ENCODE measurements around the gene LTB. TPM values are rescaled to one million over a fixed set of nuclear protein-coding genes. Genes with fewer than 3 reads are reported as not detected.
A peak's percentile ranks its signal among the peaks of the same experiment; 100 is the strongest.

LTB gene
- total RNA-seq, 1 donor from 2014 or later: 11.8 TPM

DNA sequence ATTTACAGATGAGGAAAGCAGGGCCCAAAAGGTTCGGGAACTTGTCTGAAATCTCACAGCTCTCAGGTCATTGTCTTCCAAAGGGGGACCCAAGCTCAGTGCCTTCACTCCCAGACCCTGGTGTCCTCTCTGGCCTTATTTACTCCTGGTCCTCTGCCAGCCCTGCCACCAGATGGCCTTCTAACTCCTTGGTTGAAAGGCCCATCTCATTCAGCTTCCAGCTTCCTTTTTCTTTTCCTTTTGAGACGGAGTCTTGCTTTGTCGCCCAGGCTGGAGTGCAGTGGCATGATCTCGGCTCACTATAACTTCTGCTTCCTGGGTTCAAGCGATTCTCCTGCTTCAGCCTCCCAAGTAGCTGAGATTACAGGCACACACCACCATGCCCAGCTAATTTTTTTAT lies 30.9 kb downstream of the LTB start:
- peak; percentile 40 to 86 for DNase-seq (ENCODE audit: low read depth in 2 of 2)

DNA sequence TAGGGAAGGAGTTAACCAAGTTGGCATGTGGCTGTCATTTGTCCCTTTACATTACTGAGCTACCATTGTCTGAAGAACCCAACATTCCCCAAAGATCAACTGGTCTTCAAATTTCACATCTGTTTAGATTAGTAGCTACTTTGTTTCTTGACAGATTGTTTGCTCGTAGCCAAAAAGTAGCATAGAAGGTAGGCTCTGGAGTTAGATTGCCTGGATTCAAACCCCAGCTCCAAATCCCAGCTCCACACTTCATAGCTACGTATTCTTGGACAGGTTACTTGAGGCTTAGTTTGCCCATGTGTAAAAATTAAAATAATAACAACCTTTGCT lies 33.7 kb downstream of the LTB start:
- DNase-seq (ENCODE audit: low read depth in 2 of 2): no peak

DNA sequence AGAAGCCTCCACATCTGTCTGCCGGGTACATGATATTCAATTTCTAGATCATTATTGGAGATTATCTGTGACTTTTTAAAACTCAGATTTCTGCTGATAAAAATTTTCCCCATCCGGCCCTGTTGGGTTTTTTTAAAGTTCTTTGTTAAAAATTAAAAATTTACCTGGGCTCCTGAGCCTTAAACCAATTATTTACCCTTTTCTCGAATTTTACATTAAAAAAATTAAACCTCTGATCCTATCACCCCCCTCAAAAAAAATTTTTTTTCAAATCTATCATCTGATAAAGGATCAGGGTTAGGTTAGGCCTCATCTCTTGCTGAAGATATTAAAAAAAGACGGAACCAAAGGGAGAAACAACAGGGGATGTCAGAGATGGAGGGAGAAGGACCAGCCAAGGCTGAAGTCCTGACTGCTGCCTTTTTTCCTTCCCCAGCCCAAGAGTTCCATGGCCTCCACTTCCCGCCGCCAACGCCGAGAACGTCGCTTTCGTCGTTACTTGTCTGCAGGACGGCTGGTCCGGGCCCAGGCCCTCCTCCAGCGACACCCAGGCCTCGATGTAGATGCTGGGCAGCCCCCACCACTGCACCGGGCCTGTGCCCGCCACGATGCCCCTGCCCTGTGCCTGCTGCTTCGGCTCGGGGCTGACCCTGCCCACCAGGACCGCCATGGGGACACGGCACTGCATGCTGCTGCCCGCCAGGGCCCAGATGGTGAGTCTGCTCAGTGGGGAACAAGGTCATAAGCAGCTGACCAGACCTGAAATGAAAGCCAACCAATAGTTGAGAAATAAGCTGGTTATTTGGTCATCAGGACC lies 34.3 kb downstream of the LTB start:
- DNase-seq (ENCODE audit: low read depth in 2 of 2): no peak

DNA sequence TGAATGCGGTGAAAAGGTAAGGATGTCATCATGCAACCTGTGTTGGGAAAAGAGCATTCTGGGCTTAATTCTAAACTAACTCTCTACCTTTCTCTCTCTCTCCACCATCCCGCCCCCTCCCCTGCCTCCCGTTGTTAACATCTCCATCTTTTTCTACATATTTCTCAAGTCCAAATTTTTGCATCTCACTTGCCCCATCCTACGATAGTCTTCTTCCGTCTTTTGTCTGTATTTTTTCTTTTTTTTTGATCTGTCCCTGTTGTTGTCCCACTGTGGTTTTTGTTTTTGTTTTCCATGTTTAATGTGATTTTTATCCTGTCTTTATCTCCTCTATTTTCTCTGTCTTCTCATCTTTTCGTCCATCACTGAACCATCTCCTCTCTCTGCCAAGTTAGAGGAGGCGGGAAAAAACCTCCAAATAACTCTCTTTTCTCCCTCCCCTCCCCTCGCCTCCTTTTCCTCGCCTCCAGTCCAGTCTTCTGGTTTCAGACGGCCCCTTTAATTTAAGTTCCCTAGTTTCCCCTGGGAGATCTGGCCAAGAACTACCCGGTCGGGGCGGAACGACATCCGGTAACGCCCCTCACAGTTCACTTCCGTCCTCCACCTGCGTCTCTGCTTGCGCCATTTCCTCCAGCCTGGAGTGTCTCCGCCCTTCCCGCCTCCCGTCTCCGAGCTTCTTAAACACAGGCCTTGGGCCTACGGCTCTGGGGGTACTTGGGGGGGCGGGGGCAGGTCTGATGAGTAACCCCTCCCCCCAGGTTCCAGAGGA lies 35.1 kb downstream of the LTB start, which contains the start of gene NFKBIL1:
Gene NFKBIL1 (plus strand): TSS at position 651 of the 769 bp plus-strand sequence. CDS start 87 bp downstream, at position 738.
- peak; percentile 60 to 95 for DNase-seq (ENCODE audit: low read depth in 2 of 2)

DNA sequence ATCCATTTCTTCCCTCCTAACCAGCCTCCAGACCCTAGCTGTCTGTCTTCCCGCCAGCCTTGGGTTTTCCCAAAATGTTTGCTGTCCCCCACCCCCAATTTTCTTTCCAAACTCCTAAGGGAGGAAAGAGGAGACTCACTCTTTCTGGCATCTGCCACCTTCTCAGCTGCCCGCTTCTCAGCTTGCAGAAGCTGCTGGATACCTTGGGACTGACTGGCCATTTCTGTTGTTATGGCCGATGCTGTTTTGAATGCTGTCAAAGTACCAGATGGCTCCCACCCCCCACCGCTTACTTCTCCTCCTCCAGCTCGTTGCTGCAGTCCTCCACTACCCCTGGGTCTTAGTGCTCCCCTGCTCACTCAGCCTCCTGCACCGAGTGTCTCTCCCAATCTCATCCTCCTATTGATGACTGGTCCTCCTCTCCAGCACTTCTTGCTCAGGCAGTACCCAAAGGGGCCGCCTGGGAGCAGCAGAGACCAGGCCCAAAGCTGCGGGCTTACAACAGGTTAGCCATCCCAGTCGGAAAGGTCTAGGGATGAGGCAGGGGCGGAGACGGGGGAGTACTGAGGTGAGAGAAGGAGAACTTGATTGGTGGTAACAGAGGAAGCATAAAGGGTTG lies 35.8 kb downstream of the LTB start, which contains the start of gene ATP6V1G2:
Gene ATP6V1G2 (minus strand): TSS at position 270 of the 619 bp plus-strand sequence. CDS start 49 bp downstream, at position 221.
- peak; percentile 76 to 89 for DNase-seq (ENCODE audit: low read depth in 2 of 2)

DNA sequence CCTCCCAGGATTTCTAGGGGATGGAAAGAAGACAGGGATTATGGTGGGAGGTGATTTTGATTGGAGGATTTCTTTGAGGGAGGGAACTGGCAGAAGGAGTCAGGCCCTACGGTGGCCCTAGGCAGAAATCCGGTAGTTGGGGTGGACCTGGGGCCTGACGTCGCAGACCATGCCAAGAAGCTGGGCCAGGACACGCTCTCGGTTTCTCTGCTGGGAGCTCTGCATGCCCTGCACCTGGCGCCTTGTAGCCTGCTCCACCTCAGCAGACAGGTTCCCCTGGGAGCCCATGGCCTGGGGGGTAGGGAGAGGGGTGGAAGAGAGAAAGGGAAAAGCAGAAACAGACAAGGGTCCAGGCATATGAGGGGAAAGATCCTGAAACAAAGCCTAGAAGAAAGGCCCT lies 36.9 kb downstream of the LTB start:
- no peak for DNase-seq (ENCODE audit: low read depth in 2 of 2)

DNA sequence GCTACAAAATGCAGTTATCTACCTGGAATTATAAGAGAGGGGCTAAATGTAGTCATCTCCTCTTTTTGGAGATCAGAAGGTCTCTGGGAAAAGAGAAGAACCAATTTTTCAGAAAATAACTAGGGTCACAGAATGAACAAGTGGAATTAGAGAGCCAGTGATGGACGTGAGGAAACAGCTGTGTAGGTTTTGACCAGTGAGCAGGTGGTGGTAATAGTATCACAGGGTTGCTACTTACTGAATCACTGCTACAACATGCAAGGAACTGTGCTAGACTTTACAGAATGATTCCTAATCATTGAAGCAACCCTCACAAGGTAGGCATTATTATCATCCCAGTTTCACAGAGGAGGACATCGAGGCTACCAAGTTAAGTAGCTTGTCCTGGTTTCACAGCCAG lies 37.5 kb downstream of the LTB start:
- DNase-seq (ENCODE audit: low read depth in 2 of 2): no peak

DNA sequence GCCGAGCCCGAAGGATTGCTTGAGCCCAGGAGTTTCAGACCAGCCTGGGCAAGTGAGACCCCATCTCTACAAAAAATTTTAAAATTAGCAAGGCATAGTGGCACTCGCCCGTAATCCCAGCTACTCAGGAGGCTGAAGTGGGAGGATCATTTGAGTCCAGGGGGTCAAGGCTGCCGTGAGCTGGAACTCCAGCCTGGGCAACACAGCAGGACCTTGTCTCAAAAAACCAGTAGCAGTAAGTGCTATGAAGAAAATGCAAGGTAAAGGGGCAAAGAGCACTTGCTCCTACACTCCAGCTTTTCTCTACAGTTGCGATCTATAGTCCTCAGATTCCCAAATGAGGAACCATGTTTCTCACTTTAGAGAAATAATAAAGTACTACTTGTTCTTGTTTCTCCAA lies 38.6 kb downstream of the LTB start:
- DNase-seq (ENCODE audit: low read depth in 2 of 2): no peak

DNA sequence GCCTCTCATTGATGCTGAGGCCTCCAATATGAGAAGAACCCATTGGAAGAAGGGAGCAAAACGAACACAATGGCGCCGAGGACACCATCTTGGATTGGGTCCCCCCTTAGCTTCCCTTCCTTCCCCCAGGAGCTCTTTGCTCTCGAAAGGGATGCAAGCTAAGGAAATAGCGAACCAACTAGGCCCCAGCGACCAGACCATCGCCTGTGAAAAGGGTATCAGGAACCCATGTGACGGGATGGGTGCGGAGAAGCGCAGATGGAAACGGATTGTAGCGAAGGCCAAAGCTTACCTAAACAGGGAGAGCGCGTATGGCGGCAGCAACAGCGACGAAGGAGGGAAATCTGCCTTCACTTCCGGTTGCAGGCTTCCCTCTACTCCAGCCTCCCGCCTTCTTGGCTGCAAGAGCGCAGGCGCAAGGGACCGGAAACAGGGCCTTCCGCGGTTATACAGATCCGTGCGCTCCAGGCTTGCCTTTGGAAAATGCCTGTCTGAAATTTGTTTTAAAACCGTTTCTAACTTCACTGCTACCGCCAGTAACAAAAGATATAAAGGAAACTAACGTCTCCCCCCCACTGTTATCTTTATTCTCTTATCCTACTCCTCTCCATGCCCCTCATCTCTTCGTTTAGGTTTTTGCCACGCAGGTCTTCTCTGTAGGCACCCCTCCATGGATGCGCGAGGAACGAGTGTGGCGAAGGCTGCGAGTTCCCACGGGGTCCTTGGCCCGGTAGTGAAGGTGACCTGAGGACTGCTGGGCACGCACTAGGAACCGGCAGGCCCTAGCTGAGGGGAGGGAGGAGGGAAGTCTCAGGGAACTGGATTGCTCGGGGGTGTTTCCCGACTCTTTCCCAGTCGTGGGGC lies 40.3 kb downstream of the LTB start, which contains the start of gene DDX39B:
Gene DDX39B (minus strand): TSS at position 346 of the 864 bp plus-strand sequence. CDS start 1,471 bp downstream, outside the sequence.
- peak; percentile 94 to 98 for DNase-seq (ENCODE audit: low read depth in 2 of 2)

DNA sequence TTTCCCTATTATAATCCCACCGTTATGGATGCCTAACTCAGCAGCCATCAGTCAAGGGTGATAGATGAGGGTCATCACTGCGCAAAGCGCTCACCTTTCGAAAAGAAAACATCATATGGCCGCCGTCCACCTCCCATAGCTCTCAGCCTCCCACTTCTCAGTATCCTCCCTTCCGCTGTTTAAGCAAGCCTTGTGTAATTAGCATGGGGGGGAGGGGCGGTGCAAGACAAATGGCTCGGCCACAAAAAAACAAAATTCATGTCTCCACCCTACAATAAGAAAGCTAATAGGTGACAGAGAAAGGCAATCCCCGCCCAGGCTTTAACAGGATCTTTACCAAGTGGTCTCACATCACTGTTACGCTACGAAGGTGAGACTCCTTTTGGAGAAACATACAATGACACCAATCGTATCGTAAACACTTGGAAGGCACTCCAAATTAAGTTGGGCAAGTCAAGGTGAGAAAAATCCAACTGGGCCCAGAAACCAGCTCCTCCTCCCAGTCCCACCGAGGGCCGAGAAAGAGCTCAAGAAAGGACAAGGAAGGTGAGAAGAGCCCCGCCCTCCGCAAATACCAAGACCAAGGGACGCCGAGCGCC lies 41.1 kb downstream of the LTB start:
- peak in 1 of 2 donors; percentile 54 for DNase-seq (ENCODE audit: low read depth in 2 of 2)

DNA sequence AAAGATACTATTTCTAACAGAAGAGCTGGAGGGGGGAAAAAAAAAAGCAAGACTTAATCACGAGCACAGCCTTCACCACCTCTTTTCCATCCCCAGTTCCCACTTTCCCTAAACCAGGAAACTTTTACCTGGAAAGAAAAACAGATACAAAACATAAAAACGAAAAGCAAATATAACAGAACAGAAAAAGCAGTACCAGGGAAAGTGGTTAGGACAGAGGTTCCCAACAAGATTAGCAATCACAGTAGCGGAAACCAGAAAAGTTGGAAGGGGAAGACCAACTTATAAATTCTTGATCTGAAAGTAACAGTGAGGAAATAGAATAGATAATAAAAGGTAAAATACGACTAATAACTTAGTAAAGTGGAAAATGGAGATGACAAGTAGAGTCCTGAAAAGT lies 41.6 kb downstream of the LTB start:
- no peak for DNase-seq (ENCODE audit: low read depth in 2 of 2)

DNA sequence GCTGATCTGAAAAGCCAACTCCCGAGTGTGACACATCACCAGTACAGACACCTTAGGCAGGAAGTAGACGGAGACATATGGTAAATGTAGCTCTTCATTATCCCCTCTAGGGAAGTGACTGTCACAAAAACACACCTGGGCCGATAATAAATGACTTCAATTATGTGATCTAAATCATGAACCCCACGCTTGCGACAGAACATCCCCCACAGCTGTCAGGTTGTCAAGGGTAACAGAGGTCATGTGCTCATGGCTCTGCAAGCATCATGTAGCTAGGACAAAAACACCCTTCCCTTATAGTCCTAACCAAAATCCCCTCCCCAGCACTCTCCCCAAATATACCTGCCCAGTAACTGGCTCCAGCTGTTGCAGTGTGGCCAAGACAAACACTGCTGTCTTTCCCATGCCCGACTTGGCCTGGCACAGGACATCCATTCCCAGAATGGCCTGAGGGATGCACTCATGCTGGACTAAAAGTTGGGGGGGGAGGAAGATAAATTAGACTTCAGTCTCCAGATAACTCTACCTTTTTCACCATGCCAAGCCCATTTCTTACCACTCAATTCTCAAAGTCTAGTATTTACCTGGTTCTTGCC lies 43.3 kb downstream of the LTB start:
- no peak for DNase-seq (ENCODE audit: low read depth in 2 of 2)

DNA sequence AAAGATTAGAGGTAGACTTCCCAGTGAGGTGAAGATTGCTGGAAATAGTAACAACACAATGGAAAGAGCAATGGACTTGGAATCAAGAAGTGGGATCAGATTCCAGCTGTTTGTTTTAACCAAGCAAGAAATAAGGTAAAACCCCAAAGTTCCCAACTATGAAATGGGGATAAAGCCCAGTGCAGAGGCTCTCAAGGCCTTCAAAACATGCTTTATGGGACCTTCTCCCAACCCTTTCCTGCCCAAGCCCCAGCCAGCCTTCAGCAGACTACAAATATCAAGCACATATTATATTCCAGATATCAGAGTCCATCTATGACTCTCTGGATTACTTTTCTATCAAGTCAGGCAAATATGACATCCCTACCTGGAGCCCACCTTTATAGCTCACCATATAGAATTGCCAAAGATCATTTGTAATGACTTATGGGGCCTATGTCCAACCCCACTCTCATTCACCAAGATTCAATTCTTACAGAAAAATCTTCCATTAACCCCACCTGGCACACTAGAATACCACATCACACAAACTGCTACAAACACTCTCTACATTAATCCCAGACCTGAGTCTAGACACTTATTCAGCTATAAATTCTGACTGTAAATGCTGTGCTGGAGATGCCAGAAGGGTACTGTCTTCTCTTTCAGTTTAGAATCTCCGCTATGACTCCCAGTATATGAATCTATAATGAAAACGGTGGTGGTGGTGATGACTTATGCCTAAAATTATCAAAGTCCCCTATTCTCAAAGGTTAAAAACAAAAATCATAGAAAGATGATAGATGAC lies 46.5 kb downstream of the LTB start:
- no peak for DNase-seq (ENCODE audit: low read depth in 2 of 2)

DNA sequence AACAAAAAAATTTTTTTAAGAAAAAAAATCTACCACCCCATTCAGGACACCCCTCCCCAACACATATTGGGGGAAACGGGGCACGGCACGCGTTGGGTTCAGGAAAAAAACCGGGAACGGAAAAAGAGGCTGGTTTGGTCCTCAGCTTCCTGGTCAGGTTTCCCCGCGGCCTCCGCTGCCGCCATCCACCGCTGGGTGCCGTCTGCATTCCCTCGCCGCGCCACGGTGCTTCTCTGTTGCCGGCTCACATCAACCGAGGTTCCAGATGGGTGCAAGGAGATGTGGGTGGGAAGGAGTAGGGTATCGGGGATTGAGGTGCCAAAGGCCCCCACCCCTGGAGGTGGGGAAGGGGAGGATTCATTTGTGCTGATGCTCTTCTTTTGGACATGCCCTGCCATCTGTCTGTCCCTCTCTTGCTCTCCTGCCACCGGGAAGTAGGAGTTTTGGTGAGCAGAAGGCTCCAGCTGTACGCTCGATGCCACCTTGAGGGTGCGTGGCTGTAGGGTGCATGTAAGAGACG lies 47.6 kb downstream of the LTB start:
- no peak for DNase-seq (ENCODE audit: low read depth in 2 of 2)

DNA sequence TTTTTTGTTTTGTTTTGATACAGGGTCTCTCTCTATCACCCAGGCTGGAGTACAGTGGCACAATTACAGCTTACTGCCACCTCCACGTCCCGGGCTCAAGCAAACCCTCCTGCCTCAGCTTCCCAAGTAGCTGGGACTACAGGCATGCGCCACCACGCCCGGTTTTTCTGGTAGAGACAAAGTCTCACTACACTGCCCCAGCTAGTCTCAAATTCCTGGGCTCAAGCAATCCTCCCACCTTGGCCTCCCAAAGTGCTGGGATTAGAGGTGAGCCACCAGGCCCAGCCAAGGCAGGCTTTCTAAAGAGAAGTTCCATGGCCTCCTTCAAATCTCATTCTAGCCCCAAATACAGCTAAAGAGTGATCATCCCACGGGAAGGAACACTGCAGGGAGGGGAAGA lies 48.2 kb downstream of the LTB start:
- DNase-seq (ENCODE audit: low read depth in 2 of 2): no peak

DNA sequence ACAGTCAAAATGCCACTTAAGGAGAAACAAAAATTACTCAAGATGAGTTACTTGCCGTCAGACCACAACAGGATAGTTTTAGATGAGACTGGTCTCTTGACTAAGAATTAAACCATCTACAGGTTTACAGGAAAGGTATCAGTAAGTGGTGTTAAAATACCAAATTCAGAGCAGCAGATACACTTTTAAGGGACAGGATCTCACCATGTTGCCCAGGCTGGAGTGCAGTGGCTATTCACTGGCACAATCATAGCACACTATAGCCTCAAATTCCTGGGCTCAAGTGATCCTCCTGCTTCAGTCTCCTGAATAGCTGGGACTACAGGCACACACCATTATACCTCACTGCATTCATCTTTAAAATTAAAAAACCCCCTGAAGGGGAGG lies 48.8 kb downstream of the LTB start:
- DNase-seq (ENCODE audit: low read depth in 2 of 2): no peak

DNA sequence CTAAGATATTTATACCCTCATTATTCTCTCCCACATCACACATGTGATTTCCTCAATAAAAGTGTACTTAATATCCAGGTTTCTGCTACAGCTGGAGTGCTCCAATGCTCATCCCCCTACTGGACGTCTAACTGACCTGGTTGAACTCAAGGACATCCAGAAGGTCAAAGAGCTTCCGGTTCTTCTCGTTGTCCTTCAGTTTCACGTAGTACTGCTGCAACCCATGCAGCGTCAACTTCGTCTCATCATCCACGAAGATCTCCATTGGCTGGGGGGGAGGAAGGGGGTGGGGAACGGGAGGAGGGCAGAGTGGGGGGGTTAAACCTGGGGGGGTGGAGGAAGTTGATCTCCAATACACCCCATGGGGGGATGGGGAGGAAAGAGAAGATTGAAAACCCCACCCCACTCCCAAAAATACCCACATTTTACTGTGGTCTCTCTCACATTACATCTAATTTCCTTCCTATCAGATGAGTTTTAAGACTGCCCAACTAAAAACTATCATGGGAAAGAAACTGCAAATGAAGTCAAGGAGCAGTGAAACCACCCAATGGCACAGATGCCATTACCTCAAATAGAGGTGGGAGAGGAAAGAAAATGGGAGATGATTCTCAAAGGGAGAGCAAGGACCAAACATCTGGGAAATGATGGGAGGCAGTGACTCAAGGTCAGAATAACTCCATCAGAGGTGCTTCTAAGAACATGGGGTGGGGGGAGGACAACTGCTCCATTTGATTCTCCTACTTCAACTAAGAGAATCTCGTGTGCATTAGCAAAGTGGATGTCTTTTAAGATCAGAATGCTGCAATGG lies 49.4 kb downstream of the LTB start:
- DNase-seq (ENCODE audit: low read depth in 2 of 2): no peak

Measured in dermis microvascular lymphatic vessel endothelial cell (primary cell).